Stomach (tissue), 4 donors: ENCODE measurements around the gene VAPB.

Experiments
- EP300 ChIP-seq: sonication (generic); formaldehyde crosslinking; IDR thresholded peaks from one replicate; pipeline ENCODE4 v1.6.1; 2017; ENCODE audit warnings: antibody characterized with exemption
- POLR2A ChIP-seq, 4 donors: fragments of 450-650 bp; IDR thresholded peaks; one replicate each; pipeline ENCODE4 v1.6.1; 2016; ENCODE audit warnings: antibody characterized with exemption in 4 of 4, control low read depth in 2 of 4, mild to moderate bottlenecking in 1 of 4, moderate library complexity in 1 of 4
- TF ChIP-seq, protein P1 (sequence below), 7 experiments: fragments of 450-650 bp in 4 of 7; fragments of 200-600 bp in 3 of 7; sonication (generic) in 3 of 7; IDR thresholded peaks; one replicate each; pipeline ENCODE4 v1.5.1; 2016 to 2019; ENCODE audit warnings: antibody characterized with exemption in 7 of 7, control low read depth in 2 of 7, mild to moderate bottlenecking in 1 of 7

DNA sequence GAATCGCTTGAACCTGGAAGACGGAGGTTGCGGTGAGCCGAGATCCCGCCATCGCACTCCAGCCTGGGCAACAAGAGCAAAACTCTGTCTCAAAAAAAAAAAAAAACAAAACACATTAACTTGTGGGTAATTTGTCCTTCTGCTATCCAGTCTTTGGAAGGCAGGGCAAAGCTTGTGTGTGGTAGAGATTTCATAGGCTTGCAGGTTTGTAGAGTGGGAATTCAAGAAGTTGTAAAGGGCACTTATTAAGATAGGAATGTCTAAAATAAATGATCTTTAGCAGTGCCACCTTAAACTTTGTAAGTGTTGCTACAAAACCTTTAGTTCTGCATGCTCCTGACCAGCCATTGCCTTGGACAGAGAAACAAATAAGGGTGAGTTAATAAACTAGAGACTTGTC lies 8.4 kb downstream of the VAPB start:
- no peak for TF ChIP-seq EP300
- TF ChIP-seq, protein P1, sequence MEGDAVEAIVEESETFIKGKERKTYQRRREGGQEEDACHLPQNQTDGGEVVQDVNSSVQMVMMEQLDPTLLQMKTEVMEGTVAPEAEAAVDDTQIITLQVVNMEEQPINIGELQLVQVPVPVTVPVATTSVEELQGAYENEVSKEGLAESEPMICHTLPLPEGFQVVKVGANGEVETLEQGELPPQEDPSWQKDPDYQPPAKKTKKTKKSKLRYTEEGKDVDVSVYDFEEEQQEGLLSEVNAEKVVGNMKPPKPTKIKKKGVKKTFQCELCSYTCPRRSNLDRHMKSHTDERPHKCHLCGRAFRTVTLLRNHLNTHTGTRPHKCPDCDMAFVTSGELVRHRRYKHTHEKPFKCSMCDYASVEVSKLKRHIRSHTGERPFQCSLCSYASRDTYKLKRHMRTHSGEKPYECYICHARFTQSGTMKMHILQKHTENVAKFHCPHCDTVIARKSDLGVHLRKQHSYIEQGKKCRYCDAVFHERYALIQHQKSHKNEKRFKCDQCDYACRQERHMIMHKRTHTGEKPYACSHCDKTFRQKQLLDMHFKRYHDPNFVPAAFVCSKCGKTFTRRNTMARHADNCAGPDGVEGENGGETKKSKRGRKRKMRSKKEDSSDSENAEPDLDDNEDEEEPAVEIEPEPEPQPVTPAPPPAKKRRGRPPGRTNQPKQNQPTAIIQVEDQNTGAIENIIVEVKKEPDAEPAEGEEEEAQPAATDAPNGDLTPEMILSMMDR (IDR thresholded peaks at IDR 0.05) = no peak
- no peak for TF ChIP-seq POLR2A (IDR thresholded peaks at IDR 0.05)
